ENCODE data around the gene CARS2.
A peak's percentile ranks its signal among the peaks of the same experiment; 100 is the strongest.
"Not testable (repeated sequence)": the region's sequence is repeated elsewhere in the genome, so short reads cannot be mapped to it uniquely, and the experiment has no call there.

The CARS2 gene

GRCh38 chr13:110706570-110707372 is 855 bp upstream of the CARS2 start:
- DNase-seq = no peak

- DNase-seq = no peak
Observed at GRCh38 chr13:110705356-110705825, 525 bp downstream of the CARS2 start.

- peak; percentile 26 for DNase-seq
Observed at GRCh38 chr13:110702591-110703526, 3.1 kb downstream of the CARS2 start.

- no peak for DNase-seq
Observed at GRCh38 chr13:110702089-110702488, 3.8 kb downstream of the CARS2 start.

- not testable (repeated sequence) for DNase-seq
Observed at GRCh38 chr13:110701061-110701460, 4.9 kb downstream of the CARS2 start.

- no peak for DNase-seq
Observed at GRCh38 chr13:110700641-110701040, 5.3 kb downstream of the CARS2 start.

GRCh38 chr13:110700186-110700585 is 5.7 kb downstream of the CARS2 start:
- DNase-seq = no peak

- DNase-seq = peak; percentile 81
Observed at GRCh38 chr13:110699148-110700145, 6.5 kb downstream of the CARS2 start.

- DNase-seq = no peak
Observed at GRCh38 chr13:110698689-110699088, 7.2 kb downstream of the CARS2 start.

GRCh38 chr13:110697842-110698241 is 8.1 kb downstream of the CARS2 start:
- peak; percentile 75 for DNase-seq

GRCh38 chr13:110696776-110697175 is 9.1 kb downstream of the CARS2 start:
- DNase-seq = no peak

- not testable (repeated sequence) for DNase-seq
Observed at GRCh38 chr13:110695774-110696173, 10.1 kb downstream of the CARS2 start.

GRCh38 chr13:110690516-110690915 is 15.4 kb downstream of the CARS2 start:
- DNase-seq = no peak

GRCh38 chr13:110689711-110690110 is 16.2 kb downstream of the CARS2 start:
- no peak for DNase-seq

- DNase-seq = no peak
Observed at GRCh38 chr13:110689041-110689440, 16.9 kb downstream of the CARS2 start.

GRCh38 chr13:110687736-110688135 is 18.2 kb downstream of the CARS2 start:
- no peak for DNase-seq

GRCh38 chr13:110685305-110686020 is 20.5 kb downstream of the CARS2 start:
- DNase-seq = no peak

- no peak for DNase-seq
Observed at GRCh38 chr13:110684388-110685056, 21.4 kb downstream of the CARS2 start.

GRCh38 chr13:110683921-110684320 is 22.0 kb downstream of the CARS2 start:
- DNase-seq = no peak

- peak; percentile 13 for DNase-seq
Observed at GRCh38 chr13:110683203-110683883, 22.6 kb downstream of the CARS2 start.

Measured in inflammatory macrophage treated with lipopolysaccharide for 4 hours (primary cell).